Mononuclear cell (primary cell): ENCODE data around the gene OR6N2. TPM values are rescaled to one million over a fixed set of nuclear protein-coding genes. Genes with fewer than 3 reads are reported as not detected.

Experiments
- H3K27me3 ChIP-seq: 2 replicates; pipeline ENCODE4 v1.6.0; 2011; ENCODE audit warnings: low read length, control low read depth; ENCODE audit not compliant: insufficient read depth
- H3K4me1 ChIP-seq: 2 replicates; pipeline ENCODE4 v1.5.1; 2011; ENCODE audit warnings: mild to moderate bottlenecking, low read length, control low read depth; ENCODE audit not compliant: insufficient read depth
- H3K4me3 ChIP-seq: 2 replicates; pipeline ENCODE4 v1.5.1; 2011; ENCODE audit warnings: mild to moderate bottlenecking, low read length, moderate library complexity
- H3K9me3 ChIP-seq: 2 replicates; pipeline ENCODE4 v1.5.1; 2011; ENCODE audit warnings: low read depth, mild to moderate bottlenecking, control low read depth, low read length
- total RNA-seq: library from RNA; depleted of rRNA; stranded (reverse); fragments of >200 nt; gene quantifications from one replicate; pipeline ENCODE4 v1.2.3, GENCODE V29; 2012

OR6N2 gene
- total RNA-seq, 1 donor, result not detected

GRCh38 chr1:158800526-158800925, 19.5 kb upstream of the OR6N2 start:
- no peaks in the 10 kb centered on the region for H3K9me3 ChIP-seq
- H3K4me1 ChIP-seq, result peaks cover 68% of the 10 kb centered on the region
- no peak overlapping the region for H3K4me3 ChIP-seq
- H3K27me3 ChIP-seq, result no peaks in the 10 kb centered on the region

GRCh38 chr1:158799689-158800088, 18.7 kb upstream of the OR6N2 start:
- peaks cover 77% of the 10 kb centered on the region for H3K4me1 ChIP-seq
- no peak overlapping the region for H3K4me3 ChIP-seq
- no peaks in the 10 kb centered on the region for H3K27me3 ChIP-seq
- H3K9me3 ChIP-seq, result no peaks in the 10 kb centered on the region

DNA sequence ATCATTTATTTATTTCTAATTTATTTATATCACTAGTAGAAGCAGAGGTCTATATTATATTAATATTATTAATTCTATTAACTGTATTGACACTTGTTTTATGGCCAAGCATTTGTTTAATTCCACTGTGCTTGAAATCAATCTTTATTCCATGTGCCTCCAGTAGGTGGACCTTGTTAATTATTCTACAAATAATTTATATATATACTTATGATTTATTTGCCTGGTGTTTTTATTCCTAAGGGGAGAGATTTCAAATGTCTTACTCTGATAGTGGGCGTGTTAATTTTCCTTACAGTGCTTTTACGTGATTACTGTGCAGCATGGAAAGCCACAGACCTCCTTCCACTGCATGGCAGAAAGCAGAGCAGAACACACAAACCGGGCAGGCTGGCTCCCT, 17.5 kb upstream of the OR6N2 start:
- peaks cover 83% of the 10 kb centered on the region for H3K4me1 ChIP-seq
- no peaks in the 10 kb centered on the region for H3K9me3 ChIP-seq
- H3K27me3 ChIP-seq, result no peaks in the 10 kb centered on the region
- no peak overlapping the region for H3K4me3 ChIP-seq

GRCh38 chr1:158794247-158794646, 13.2 kb upstream of the OR6N2 start:
- Histone ChIP-seq H3K4me1 (peaks cover 46% of the 10 kb centered on the region), H3K27me3 (no peaks in the 10 kb centered on the region), H3K4me3 (no peak overlapping the region), H3K9me3 (no peaks in the 10 kb centered on the region)

DNA sequence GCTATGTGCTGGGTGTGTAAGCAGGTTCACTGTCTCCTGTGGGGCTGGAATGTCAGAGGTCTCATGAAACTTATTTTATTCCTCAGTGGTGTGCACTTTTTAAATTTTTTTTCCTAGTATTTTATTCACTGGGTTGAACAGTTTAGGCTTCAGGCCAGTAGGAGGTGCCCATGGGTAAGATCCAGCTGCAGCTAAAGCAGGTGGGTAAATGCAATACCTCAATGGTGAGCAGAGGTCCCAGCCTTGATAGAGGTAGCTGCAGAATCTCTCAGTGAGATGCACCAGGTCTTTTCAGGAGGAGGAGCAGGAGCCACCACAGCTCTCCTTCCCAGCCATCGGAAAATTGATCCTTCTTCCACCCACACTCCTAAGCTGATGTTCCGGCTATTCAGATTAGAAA, 12.6 kb upstream of the OR6N2 start:
- Histone ChIP-seq H3K27me3 (no peaks in the 10 kb centered on the region), H3K9me3 (no peaks in the 10 kb centered on the region), H3K4me1 (peaks cover 40% of the 10 kb centered on the region), H3K4me3 (no peak overlapping the region)

- H3K4me3 ChIP-seq, result no peak within 1 kb of the TSS
- no peaks in the 10 kb centered on the region for H3K9me3 ChIP-seq
- no peaks in the 10 kb centered on the region for H3K27me3 ChIP-seq
- H3K4me1 ChIP-seq, result peaks cover 4% of the 10 kb centered on the region
Observed at GRCh38 chr1:158771950-158772866, 8.8 kb downstream of the OR6N2 start, which contains the start of gene OR6N1. TSS of gene OR6N1 (minus strand) at chr1:158772195. CDS start at chr1:158766682, 5,513 bp downstream.

DNA sequence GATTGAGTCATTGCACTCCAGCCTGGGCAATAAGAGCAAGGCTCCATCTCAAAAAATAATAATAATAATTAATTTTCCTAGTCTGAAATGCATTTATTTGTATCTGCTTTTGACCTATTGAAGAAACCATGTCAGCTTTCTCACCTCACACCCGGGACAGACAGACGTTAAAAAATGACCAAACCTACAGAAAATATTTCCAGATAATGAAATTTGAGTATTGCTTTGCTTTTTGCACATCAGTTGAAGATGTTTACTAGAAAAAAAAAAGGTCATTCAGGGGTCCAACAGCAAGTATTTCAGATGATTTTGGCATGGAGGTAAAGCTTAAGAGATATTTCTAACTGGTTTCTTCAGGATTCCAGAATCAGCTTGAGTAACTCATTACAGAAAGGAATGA, 26.6 kb downstream of the OR6N2 start, which contains the start of gene OR6K6:
OR6K6 (plus strand) TSS at position 301 of the 400 bp plus-strand sequence. CDS start 168 bp downstream, outside the sequence.
- Histone ChIP-seq H3K4me1 (no peaks in the 10 kb centered on the region), H3K27me3 (no peaks in the 10 kb centered on the region), H3K4me3 (no peak within 1 kb of the TSS), H3K9me3 (no peaks in the 10 kb centered on the region)

GRCh38 chr1:158752155-158752712, 28.8 kb downstream of the OR6N2 start:
- no peak overlapping the region for H3K4me3 ChIP-seq
- H3K9me3 ChIP-seq, result no peaks in the 10 kb centered on the region
- no peaks in the 10 kb centered on the region for H3K4me1 ChIP-seq
- H3K27me3 ChIP-seq, result peaks cover 2% of the 10 kb centered on the region

GRCh38 chr1:158735848-158736247, 45.2 kb downstream of the OR6N2 start:
- Histone ChIP-seq H3K4me3 (no peak overlapping the region), H3K9me3 (no peaks in the 10 kb centered on the region), H3K4me1 (no peaks in the 10 kb centered on the region), H3K27me3 (peaks cover 5% of the 10 kb centered on the region)

DNA sequence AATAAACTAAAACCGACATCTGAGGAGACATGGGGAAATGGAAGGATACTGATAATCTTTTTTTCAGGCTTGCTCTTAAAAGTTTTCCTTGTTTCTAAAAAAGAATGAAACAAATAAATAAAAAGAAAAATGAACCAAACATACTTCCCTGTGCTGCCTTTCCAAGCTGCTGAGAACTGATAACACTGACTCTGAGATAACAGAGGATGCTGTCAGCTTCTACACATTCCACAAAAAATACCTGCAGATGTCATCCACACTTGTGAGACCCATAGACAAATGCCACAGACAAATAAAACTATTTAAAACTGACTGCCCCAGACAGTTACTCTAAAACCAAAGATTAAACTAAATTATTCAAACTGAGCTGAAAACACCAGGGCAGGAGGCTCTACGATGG, 48.5 kb downstream of the OR6N2 start:
- H3K4me3 ChIP-seq, result no peak overlapping the region

GRCh38 chr1:158731707-158732106, 49.3 kb downstream of the OR6N2 start:
- no peaks in the 10 kb centered on the region for H3K27me3 ChIP-seq
- H3K4me3 ChIP-seq, result no peak overlapping the region
- H3K9me3 ChIP-seq, result no peaks in the 10 kb centered on the region
- no peaks in the 10 kb centered on the region for H3K4me1 ChIP-seq

More for the DNA sequence above, 48.5 kb downstream of the OR6N2 start:
- no peaks in the 10 kb centered on the region for H3K9me3 ChIP-seq
- no peaks in the 10 kb centered on the region for H3K27me3 ChIP-seq
- no peaks in the 10 kb centered on the region for H3K4me1 ChIP-seq

- Histone ChIP-seq H3K9me3 (no peaks in the 10 kb centered on the region), H3K4me1 (no peaks in the 10 kb centered on the region), H3K4me3 (no peak overlapping the region), H3K27me3 (no peaks in the 10 kb centered on the region)
Observed at GRCh38 chr1:158730453-158730852, 50.6 kb downstream of the OR6N2 start.

- no peaks in the 10 kb centered on the region for H3K4me1 ChIP-seq
Observed at GRCh38 chr1:158728510-158729225, 52.3 kb downstream of the OR6N2 start.

DNA sequence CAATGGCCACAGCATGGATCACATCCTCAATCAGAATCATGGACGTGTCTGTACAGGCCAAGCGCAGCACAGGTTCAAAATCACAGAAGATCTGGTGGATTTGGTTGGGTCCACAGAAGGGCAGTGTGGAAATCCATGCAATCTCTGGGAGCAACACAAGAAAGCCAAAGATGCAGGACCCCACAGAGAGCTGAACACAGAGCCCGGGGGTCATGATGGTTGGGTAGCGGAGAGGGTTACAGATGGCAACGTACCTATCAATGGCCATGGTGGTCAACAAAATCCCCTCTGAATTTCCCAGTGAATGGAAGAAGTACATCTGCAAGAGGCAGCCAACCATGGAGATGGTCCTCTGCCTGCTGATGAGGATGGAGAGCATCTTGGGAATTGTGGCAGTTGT, 56.6 kb downstream of the OR6N2 start:
- no peaks in the 10 kb centered on the region for H3K27me3 ChIP-seq
- no peaks in the 10 kb centered on the region for H3K4me1 ChIP-seq
- H3K9me3 ChIP-seq, result no peaks in the 10 kb centered on the region
- H3K4me3 ChIP-seq, result no peak overlapping the region

More at GRCh38 chr1:158728510-158729225, 52.3 kb downstream of the OR6N2 start:
- H3K27me3 ChIP-seq, result no peaks in the 10 kb centered on the region
- H3K9me3 ChIP-seq, result no peaks in the 10 kb centered on the region
- H3K4me3 ChIP-seq, result no peak overlapping the region
